Psoas muscle (tissue), 8 donors: Measurements from ENCODE around the gene KCNN3. TPM values are rescaled to one million over a fixed set of nuclear protein-coding genes. Genes with fewer than 3 reads are reported as not detected.

Experiments
- ATAC-seq, 4 donors: fragments of 200-7000 bp; cut with Tn5 transposase; one replicate each; pipeline ENCODE4 v1.9.1; 2020; ENCODE audit warnings: moderate library complexity in 3 of 4, mild to moderate bottlenecking in 2 of 4
- DNase-seq, 2 donors: peaks; one replicate each; pipeline ENCODE4 v3.0.0-alpha.2; 2020
- H3K27ac ChIP-seq: fragments of 200-600 bp; one replicate; pipeline ENCODE4 v1.8.0; 2022
- H3K27me3 ChIP-seq, 3 donors: fragments of 200-600 bp in 1 of 3; one replicate each; pipeline versions ENCODE4 v1.6.1 to v1.8.0; 2013 to 2022; ENCODE audit warnings: low read length in 2 of 3, mild to moderate bottlenecking in 2 of 3, moderate library complexity in 1 of 3; ENCODE audit not compliant: insufficient read depth in 3 of 3
- H3K36me3 ChIP-seq, 2 donors: fragments of 200-600 bp in 1 of 2; one replicate each; pipeline versions ENCODE4 v1.6.1 to v1.8.0; 2013 to 2022; ENCODE audit warnings: low read depth in 1 of 2, mild to moderate bottlenecking in 1 of 2, moderate library complexity in 1 of 2; ENCODE audit not compliant: insufficient read depth in 1 of 2
- H3K4me1 ChIP-seq: fragments of 200-600 bp; one replicate; pipeline ENCODE4 v1.8.0; 2022
- H3K4me3 ChIP-seq: fragments of 200-600 bp; one replicate; pipeline ENCODE4 v1.8.0; 2022; ENCODE audit warnings: mild to moderate bottlenecking
- H3K9me3 ChIP-seq: fragments of 200-600 bp; one replicate; pipeline ENCODE4 v1.8.0; 2022
- WGBS, 3 donors: extraction: QIAGEN DNeasy Blood & Tissue Kit; methylation state at CpG; one replicate each; pipeline versions ENCODE4 v1.1.6 to v1.1.7; 2013; 5-methylcytosine and 5-hydroxymethylcytosine counted together
- intact Hi-C, 2 donors: fragments of 100-400 bp; cut with DNase I; formaldehyde crosslinking; loops; one replicate each; pipeline versions ENCODE4 v1.11.0 to v1.14.2; 2022
- polyA plus RNA-seq, 3 donors: library from polyadenylated mRNA; stranded (reverse); fragments of 200-250 nt; gene quantifications; one replicate each; pipeline ENCODE4 v1.2.3, GENCODE V29; 2013
- total RNA-seq, 4 donors: library from RNA; stranded (reverse); fragmentation: NEBNext Ultra II Directional in 2 of 4; extraction: Animal tissue kit (Norgen Biotek cat#: 25700) in 2 of 4; gene quantifications; one replicate each; pipeline versions ENCODE4 v1.2.1 to v1.2.4, GENCODE V29; 2021 to 2023
- TF ChIP-seq, protein P1 (sequence below): fragments of 200-600 bp; IDR thresholded peaks from one replicate; pipeline ENCODE4 v1.8.0; 2022; ENCODE audit warnings: antibody characterized with exemption
- donor health status: healthy with polysubstance abuse.
- donor health status: DM: no; HTN: no; CAD: no; lungs with moderate emphysema.
- donor health status: Bipolar disorder and iron deficiency.
- donor health status: healthy.
- donor health status: DM: yes; HTN: yes; CAD: no.
- donor health status: DM: no; HTN: no; CAD: no.
- donor health status: DM: no; HTN: no; CAD: no.
- donor health status: DM: yes; HTN: yes; CAD: no.

The KCNN3 gene
- total and polyA plus RNA-seq, 7 donors: 2.5 to 60.9 (median 11.8) TPM

DNA sequence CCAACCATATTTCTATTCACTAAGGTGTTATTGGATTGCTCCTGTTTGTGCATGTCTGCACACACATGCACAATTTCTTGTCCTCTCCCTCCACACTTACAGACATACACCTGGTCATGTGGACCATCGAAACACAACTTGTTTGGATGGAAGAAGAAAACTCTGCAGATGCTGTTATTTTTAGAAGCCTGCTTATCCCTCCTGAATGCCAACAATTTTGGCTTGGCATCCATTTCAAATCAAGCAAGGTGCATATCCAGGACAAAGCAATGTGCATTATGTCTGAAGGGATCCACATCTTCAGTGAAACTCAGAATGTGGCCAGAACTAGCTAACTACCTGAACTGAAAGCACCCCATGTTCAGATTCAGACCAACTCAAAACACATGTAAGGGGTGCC, 163.2 kb downstream of the KCNN3 start:
- Histone ChIP-seq H3K9me3 (no peaks in the 10 kb centered on the region), H3K27me3 (no peaks in the 10 kb centered on the region), H3K27ac (no peak overlapping the region), H3K4me1 (peaks cover 8% of the 10 kb centered on the region), H3K4me3 (no peak overlapping the region), H3K36me3 (peaks cover 0 to 23% of the 10 kb centered on the region in 2 donors)
- TF ChIP-seq, protein P1, sequence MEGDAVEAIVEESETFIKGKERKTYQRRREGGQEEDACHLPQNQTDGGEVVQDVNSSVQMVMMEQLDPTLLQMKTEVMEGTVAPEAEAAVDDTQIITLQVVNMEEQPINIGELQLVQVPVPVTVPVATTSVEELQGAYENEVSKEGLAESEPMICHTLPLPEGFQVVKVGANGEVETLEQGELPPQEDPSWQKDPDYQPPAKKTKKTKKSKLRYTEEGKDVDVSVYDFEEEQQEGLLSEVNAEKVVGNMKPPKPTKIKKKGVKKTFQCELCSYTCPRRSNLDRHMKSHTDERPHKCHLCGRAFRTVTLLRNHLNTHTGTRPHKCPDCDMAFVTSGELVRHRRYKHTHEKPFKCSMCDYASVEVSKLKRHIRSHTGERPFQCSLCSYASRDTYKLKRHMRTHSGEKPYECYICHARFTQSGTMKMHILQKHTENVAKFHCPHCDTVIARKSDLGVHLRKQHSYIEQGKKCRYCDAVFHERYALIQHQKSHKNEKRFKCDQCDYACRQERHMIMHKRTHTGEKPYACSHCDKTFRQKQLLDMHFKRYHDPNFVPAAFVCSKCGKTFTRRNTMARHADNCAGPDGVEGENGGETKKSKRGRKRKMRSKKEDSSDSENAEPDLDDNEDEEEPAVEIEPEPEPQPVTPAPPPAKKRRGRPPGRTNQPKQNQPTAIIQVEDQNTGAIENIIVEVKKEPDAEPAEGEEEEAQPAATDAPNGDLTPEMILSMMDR: no peak
- intact Hi-C loops: no loop called here
- no peak for DNase-seq
- 30% methylated on average over 1 of the region's 1 CpG for WGBS, 3 donors
- peak; percentile 28 to 65 (median 44) for ATAC-seq

DNA sequence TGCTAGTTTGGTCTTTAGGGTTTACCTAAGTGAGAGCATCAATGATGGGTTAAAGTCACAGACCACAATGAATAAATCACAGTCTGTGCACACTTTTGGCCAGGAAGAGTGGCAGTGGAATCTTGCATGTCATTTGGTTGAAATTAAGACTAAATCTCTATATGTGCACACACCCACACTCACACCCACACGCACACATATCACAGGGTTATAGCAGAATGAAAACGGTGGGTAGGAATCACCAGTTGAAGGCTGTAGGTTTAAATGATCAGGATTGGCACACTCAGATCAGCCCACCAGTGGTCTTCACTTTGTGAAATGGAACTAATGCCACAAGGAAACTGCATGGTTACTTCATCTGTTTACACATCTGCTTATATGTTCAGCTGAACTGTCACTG, 164.5 kb downstream of the KCNN3 start:
- Histone ChIP-seq H3K27me3 (no peaks in the 10 kb centered on the region), H3K36me3 (peaks cover 0 to 20% of the 10 kb centered on the region in 2 donors), H3K9me3 (no peaks in the 10 kb centered on the region), H3K4me3 (no peak overlapping the region), H3K27ac (no peak overlapping the region), H3K4me1 (peaks cover 8% of the 10 kb centered on the region)
- intact Hi-C loops: no loop called here
- ATAC-seq (no peak), DNase-seq (no peak)
- WGBS, 3 donors: 94 to 97% (median 96%) methylated on average over 2 of the region's 2 CpGs
- TF ChIP-seq, protein P1: no peak

DNA sequence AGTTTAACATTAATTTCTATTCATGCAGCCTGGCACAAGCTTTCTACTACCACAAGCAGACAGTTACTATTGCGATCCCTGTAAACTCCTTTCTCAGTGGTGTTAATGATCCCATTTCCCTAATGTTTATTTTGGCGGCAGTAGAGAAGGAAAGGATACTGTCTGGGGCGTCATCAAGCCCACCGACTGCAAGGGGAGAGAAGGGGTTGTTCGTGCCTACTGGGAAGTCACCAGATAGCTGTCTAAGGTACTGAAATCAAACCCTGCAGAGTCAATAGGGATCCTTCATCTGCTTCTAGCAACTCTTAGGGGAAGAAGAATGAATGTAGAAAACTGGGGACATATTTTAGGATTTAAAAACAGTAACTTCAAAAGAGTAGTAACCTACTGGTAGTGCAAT, 166.9 kb downstream of the KCNN3 start:
- ATAC-seq (no peak), DNase-seq (no peak)
- H3K27me3 ChIP-seq: no peaks in the 10 kb centered on the region
- no peak overlapping the region for H3K4me3 ChIP-seq
- TF ChIP-seq, protein P1: no peak
- H3K4me1 ChIP-seq: peaks cover 17% of the 10 kb centered on the region
- intact Hi-C loops: no loop called here
- 19 to 28% (median 21%) methylated on average over 5 of the region's 5 CpGs for WGBS, 3 donors
- peaks cover 0 to 5% of the 10 kb centered on the region in 2 donors for H3K36me3 ChIP-seq
- no peak overlapping the region for H3K27ac ChIP-seq
- H3K9me3 ChIP-seq: no peaks in the 10 kb centered on the region

DNA sequence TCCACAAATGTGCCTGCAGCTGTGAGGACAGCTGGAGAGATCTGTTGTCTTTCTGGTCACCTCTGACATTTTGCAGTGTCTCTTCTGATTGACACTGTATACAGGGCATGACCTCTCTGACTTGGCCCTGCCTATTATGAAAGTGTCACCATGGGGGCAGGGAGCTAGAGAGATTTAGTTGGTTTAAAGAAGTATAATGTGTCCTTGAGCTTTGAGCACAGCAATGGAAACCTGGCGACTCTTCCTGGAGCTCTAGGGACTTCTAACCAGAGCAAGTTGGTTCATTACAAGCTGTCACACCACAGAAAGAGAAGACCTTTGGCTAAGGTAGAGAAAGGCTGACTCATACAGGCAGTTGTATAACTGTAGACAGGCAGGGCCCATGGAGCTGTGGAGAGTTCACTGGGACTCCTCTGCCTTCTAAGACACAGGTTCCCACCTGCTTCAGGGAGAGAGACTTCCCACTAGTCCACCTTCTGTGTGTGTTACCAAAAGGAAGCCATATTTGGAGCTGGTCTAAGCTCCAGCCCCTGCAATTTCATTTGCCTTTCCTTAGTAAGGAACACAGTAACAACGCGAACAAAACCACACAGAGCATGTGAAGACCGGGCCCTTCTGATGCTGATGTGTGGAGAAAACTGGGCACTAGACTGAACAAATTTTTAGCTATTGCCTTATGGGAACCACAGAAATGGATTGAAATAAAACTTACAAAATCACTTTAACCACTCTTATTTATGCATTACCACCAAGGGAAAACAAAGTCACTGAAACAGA, 171.6 kb downstream of the KCNN3 start:
- 60 to 76% (median 65%) methylated on average over 4 of the region's 4 CpGs for WGBS, 3 donors

More for the DNA sequence above, 171.6 kb downstream of the KCNN3 start:
- DNase-seq (peak in 1 of 2 donors; percentile 51), ATAC-seq (peak; percentile 79 to 90 (median 88))
- Histone ChIP-seq H3K4me3 (no peak overlapping the region), H3K4me1 (peaks cover 31% of the 10 kb centered on the region), H3K27me3 (no peaks in the 10 kb centered on the region), H3K36me3 (no peaks in the 10 kb centered on the region), H3K9me3 (no peaks in the 10 kb centered on the region), H3K27ac (peak overlapping the region; percentile 77)
- TF ChIP-seq, protein P1: no peak
- intact Hi-C loops: no loop called here
